C4-2B (cell line): ENCODE data around the gene OR8B12.

ENCODE experiments used
- H3K27ac ChIP-seq: fragments of 450-650 bp; 2 replicates; pipeline ENCODE4 v1.5.1; 2017
- ZFX ChIP-seq: fragments of 450-650 bp; IDR thresholded peaks from 2 replicates; pipeline ENCODE4 v1.6.1; 2017
- TF ChIP-seq, protein P1 (sequence below): fragments of 450-650 bp; conservative IDR thresholded peaks from 2 replicates; pipeline ENCODE4 v1.5.1; 2017; ENCODE audit warnings: mild to moderate bottlenecking

The OR8B12 gene

DNA sequence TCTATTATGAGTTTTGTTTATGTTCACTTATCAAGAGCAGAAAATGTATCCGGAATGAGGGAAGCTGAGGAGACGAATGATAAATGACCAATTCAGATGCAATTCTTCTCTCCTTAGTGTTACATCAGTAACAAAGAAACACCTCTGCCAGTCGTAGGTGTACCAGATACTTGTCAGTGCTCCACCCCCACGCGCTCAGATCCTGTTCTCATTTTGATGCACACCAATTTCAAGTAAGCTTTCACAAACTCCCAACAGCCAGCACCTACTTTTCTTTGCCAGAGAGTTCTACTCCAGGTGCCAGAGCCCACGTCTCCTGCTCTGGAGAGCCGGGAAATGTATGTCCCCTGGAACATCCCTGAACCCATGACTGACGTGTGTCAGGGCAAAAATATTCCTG lies 43.7 kb downstream of the OR8B12 start:
- H3K27ac ChIP-seq, result no peak overlapping the region
- no peak for TF ChIP-seq ZFX
- TF ChIP-seq, protein P1, sequence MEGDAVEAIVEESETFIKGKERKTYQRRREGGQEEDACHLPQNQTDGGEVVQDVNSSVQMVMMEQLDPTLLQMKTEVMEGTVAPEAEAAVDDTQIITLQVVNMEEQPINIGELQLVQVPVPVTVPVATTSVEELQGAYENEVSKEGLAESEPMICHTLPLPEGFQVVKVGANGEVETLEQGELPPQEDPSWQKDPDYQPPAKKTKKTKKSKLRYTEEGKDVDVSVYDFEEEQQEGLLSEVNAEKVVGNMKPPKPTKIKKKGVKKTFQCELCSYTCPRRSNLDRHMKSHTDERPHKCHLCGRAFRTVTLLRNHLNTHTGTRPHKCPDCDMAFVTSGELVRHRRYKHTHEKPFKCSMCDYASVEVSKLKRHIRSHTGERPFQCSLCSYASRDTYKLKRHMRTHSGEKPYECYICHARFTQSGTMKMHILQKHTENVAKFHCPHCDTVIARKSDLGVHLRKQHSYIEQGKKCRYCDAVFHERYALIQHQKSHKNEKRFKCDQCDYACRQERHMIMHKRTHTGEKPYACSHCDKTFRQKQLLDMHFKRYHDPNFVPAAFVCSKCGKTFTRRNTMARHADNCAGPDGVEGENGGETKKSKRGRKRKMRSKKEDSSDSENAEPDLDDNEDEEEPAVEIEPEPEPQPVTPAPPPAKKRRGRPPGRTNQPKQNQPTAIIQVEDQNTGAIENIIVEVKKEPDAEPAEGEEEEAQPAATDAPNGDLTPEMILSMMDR, result no peak

DNA sequence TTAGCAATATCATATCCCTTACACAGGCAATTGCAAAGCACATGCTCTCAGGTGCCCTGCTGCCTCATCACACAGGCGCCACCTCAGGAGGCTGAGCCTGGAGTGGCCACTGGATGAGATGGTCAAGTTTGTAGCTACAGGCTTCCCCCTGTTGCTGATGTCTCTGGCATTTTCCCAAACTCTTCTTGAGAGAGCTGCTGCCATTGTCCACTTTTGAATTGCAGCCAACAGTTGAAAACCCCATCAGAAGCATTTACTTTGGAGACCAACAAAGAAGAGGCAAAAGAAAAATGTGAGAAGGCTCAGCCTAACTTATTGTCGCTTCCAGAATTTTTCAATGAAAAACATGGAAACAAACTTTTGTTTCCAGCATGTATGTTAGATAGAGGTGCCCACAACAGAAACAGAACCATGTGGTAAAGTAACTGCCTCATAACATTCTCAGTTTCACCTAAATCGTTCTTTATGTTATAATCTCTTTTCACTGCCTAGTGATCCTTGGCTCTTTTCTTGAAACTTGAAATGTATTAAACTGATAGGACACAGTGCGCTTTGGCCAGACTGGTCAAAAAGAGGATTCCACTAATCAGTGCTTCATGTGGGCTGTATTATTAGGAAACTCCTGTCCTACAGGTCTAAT lies 50.3 kb downstream of the OR8B12 start:
- no peak overlapping the region for H3K27ac ChIP-seq
- TF ChIP-seq ZFX, result no peak
- TF ChIP-seq, protein P1, result no peak
